Retinal pigment epithelial cell (primary cell): ENCODE data around the gene LPP.

Source experiments
- DNase-seq: peaks from one replicate; pipeline ENCODE4 v3.0.0-alpha.2; 2010; ENCODE audit warnings: low read depth
- H3K4me3 ChIP-seq: 2 replicates; pipeline ENCODE4 v1.5.1; 2011; ENCODE audit warnings: mild to moderate bottlenecking, low read length, control low read depth, moderate library complexity
- CTCF ChIP-seq: conservative IDR thresholded peaks from 2 replicates; pipeline ENCODE4 v1.5.1; 2011; ENCODE audit warnings: low read depth, low read length, control low read depth, inconsistent platforms

LPP gene

DNA sequence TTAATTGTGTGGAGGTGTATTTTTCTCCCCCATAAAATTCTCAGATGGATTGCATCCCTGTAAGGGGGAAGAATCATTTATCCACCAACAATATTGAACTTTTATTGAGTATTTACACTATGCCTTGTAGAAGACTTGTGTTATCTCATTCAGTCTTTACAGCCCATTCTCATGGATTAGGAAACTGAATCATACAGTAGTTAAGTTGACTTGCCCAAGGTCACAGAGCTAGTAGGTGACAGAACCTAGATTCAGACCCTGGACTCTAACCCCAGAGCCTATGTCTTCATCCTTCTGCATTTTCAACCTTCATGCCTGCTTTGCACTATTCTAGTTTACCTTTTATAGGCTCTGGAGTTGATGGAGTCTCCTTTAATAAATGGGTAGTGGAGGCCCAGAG lies 226.8 kb downstream of the LPP start:
- DNase-seq = no peak
- TF ChIP-seq CTCF = no peak
- H3K4me3 ChIP-seq = no peak overlapping the region

GRCh38 chr3:188383748-188384147 lies 229.8 kb downstream of the LPP start:
- no peak for DNase-seq

GRCh38 chr3:188385295-188385694 lies 231.3 kb downstream of the LPP start:
- no peak for DNase-seq
- no peak for TF ChIP-seq CTCF
- no peak overlapping the region for H3K4me3 ChIP-seq

More at GRCh38 chr3:188383748-188384147, 229.8 kb downstream of the LPP start:
- TF ChIP-seq CTCF = no peak
- no peak overlapping the region for H3K4me3 ChIP-seq

DNA sequence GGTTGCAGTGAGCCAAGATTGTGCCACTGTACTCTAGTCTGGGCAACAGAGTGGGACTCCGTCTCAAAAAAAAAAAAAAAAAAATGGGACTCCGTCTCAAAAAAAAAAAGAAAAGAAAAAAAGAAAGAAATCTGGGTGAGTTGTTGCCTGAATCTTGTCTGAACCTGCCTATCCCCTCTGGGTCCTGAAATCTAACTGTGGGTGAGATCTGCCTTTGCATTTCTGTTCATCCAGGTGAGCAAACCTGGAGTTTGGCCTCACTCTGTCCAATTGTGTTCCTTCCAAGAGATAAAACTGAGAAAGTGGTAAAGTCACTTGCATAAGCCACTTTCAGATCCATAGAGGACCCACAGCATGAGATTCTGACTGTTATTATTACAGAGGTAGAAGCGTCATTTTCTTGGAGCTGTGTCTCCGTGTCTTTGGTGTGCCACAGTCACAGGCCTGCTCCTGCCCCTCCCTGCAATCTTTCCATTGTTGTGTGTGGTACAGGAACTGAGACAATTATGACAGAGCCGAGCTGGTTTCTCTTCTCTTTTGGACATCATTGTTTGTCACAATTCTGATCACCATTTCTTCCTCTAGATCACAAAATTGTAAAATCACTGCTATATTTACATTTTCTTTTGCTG lies 235.9 kb downstream of the LPP start:
- no peak for TF ChIP-seq CTCF
- H3K4me3 ChIP-seq = no peak overlapping the region
- no peak for DNase-seq

DNA sequence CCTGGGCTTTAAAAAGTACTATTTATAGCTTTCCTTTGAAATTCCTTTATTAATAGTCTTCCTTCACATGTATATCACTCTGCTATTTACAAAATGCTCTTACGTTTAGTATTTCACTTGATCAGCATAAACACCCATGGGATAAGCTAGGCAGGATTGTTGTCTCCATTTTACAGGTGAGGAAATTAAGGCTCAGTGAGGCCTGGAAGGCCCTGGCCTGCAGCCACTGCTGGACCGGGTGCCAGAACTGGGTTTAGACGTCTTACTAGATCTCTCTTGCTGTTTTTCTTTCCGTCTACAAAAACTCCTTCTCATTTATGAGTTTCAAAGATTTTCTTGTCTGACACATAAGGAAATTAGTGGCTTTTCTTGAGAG lies 236.4 kb downstream of the LPP start:
- TF ChIP-seq CTCF = no peak
- no peak overlapping the region for H3K4me3 ChIP-seq
- DNase-seq = no peak

DNA sequence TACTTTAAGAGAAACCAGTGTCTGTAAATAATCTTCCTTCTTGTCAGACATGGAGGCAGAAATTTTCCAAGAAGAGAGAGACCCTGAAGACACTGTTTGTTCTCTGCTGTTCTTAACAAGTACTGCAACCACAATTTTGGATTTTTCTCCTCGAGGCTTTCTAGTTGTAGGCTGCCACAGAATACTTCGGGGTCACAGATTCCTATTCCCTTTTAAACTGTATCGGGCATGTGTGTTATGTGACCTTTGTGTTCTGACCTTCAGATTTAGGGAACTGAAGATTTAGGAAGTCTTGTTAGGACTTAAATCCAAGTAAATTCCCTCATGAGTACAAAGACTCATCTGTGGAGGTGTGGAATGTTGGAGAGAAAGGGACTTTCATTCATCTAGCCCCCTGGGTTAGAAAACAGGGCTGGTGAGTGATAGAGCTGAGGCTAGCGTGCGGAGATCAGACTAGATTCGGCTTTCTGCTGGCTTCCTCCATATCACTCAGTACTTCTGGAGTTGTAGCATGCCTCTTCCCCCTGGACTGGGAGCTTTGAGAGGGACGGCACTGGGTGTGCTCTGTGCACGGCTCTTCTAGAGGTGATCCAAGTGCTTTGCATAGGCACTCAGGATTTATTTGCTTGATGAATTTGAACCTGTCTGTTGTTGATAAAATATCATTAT lies 237.0 kb downstream of the LPP start:
- TF ChIP-seq CTCF = no peak
- no peak overlapping the region for H3K4me3 ChIP-seq
- no peak for DNase-seq

- H3K4me3 ChIP-seq = no peak overlapping the region
- DNase-seq = no peak
- no peak for TF ChIP-seq CTCF
Observed at GRCh38 chr3:188391592-188391991, 237.6 kb downstream of the LPP start.
